Kidney glomerular epithelial cell (primary cell): ENCODE measurements around the gene IL1A.

Experiments used
- DNase-seq: peaks from one replicate; lab custom pipeline; 2025; lab: John Stamatoyannopoulos, UW

Gene IL1A

DNA sequence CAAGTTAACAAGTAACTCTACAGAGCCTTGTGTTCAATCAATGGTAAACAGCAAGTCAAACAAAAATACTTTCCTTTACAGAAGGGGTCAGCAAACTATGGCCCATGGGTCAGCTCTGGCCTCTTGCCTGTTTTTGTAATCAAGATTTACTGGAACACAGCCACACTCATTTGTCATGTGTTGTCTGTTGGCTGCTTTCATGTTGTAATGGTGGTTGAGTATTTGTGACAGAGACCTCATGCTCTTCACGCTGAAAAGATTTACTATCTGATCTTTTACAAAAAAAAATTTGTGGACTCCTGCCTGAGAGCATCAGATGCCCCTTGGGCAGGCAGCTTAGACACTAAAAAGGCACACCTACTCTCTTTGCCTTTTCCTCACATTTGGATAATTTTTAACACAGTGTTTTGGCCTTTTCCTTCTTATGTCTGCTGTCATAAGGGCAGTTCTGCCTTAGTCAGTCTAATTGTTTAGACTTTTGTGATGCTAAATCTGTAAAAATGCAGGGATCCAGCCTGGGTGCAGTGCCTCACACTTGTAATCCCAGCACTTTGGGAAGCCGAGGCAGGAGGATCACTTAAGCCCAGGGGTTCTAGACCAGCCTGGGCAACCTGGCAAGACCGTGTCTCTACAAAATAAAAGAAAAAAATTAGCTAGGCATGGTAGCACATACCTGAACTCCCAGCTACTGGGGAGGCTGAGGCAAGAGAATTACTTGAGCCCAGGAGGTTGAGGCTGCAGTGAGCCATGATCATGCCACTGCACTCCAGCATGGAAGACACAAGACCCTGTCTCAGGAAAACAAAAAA, 34.0 kb upstream of the IL1A start:
- peak; percentile 15 for DNase-seq

GRCh38 chr2:112817082-112817689, 32.9 kb upstream of the IL1A start:
- DNase-seq, result no peak

GRCh38 chr2:112814278-112814677, 30.0 kb upstream of the IL1A start:
- DNase-seq, result peak; percentile 34

- no peak for DNase-seq
These were observed 29.1 kb upstream of the IL1A start for GRCh38 chr2:112813280-112813966.

- no peak for DNase-seq
These were observed 28.3 kb upstream of the IL1A start for GRCh38 chr2:112812318-112813267.

DNA sequence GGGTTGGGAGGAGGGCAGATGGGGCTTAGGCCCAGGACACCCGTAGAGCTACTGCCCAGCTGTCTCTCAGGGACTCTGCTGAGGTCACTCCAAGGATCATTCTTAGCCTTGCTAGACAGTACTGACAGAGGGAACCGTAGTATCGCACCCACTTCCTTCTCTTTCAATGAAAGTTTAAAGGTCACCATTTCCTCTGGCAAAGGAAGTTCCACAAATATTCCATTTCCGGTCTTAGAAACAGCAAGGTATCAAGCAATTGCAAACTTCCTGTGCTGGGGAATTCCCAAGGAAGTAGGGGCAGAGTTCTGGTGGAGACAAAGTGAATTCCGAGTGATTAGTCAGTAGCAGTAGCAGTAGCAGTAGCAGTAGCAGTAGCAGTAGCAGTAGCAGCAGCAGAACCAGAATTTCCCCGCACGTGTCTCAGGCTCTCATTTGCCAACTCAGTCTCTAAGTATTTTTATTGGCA, 27.6 kb upstream of the IL1A start:
- peak; percentile 48 for DNase-seq

GRCh38 chr2:112811276-112811831, 27.1 kb upstream of the IL1A start:
- DNase-seq, result no peak

DNA sequence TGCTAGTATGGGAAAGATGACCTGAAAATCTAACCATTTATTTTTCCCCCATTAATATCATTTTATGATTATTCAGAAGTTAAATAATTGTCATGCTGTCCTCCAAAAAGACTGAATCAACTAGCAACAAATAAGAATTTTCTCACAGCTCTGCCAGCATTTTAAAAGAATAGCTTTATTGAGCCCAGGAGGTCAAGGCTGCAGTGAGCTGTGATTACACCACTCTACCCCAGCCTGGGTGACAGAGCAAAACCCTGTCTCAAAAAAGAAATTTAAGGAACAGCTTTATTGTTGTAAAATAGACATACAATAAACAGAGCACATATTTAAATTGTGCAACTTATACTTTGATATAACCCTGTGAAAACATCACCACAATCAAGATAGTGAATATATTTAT, 24.8 kb upstream of the IL1A start:
- no peak for DNase-seq

- DNase-seq, result no peak
These were observed 23.0 kb upstream of the IL1A start for GRCh38 chr2:112807233-112807807.

DNA sequence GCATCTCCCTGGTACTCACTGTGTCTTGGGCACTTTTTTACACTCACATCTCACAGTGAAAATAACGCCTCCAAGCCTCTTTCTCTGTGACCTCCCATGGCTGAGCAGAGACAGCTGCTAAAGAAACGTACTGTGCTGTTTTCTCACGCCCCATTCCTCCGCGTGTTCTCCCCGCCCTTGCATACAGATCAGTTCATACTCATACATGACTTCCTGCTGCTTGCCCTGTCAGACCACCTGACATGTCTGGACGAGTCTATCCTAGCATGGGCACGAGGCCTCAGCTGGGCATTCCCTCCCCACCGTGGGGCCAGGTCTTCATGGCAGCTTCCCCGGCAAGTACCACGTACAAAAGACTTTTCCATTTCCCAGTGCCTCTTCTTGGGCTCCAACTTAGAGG, 21.2 kb upstream of the IL1A start:
- DNase-seq, result no peak

- no peak for DNase-seq
These were observed 19.6 kb upstream of the IL1A start for GRCh38 chr2:112803691-112804521.

- no peak for DNase-seq
These were observed 16.7 kb upstream of the IL1A start for GRCh38 chr2:112800881-112801583.

DNA sequence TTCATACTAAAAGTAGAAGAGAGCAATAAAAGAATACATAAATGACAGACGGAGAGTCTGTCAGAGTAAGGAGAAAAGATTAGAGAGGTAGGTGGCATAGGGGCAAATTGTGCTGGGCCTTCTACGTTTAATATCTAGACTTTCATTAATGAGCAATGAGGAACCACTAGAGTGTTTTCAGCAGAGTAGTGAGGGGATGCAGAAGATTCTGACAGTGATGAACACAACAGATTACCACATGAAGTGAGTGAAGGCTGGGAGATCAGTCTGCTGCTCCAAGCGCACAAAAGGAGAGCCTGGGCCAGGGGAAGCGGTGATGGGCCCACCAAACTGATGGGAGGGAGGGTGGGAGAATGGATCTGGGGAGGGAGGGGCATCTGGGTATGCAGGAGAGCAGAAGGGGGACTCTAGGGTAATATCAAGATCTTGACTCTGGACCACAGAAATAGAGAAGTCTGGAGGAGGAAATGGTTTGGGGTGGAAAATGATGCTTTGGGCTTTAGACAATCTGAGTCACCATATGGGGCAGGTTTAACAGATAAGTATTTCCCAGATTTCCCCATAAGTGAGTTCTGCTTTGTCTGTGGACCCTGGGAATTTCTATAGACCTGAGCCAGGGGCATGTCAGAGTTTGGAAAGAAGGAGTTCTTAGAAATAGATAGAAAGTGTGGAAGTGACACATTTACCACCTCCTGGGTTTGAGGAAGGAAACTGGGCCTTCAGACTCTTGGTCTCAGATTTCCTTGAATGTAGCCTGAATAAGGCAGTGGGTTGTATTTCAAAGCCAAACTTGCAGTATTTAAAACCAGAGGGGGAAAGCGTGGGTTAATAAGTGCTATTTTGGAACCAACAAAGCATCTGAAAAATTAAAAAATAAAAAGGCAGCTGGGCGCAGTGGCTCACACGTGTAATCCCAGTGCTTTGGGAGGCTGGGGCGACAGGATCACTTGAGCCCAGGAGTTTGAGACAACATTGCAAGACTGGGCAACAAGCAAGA, 15.0 kb upstream of the IL1A start:
- no peak for DNase-seq

DNA sequence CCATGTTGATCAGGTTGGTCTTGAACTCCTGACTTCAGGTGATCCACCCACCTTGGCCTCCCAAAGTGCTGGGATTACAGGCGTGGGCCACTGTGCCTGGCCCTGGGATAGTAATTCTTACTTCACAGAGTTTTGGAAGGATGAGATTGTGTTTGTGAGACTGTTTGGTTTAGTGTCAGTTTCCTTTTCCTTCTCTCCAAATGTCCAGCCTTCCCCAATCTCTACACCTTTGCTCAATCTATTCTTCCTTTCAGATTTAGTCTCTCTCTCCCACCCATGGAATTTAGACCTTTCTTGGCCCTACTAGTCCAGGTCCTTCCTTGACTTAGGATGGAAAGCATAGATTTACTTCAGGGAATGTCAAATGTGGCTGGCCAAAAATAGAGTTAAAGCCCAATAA, 12.2 kb upstream of the IL1A start:
- no peak for DNase-seq

GRCh38 chr2:112795774-112796173, 11.5 kb upstream of the IL1A start:
- DNase-seq, result no peak

DNA sequence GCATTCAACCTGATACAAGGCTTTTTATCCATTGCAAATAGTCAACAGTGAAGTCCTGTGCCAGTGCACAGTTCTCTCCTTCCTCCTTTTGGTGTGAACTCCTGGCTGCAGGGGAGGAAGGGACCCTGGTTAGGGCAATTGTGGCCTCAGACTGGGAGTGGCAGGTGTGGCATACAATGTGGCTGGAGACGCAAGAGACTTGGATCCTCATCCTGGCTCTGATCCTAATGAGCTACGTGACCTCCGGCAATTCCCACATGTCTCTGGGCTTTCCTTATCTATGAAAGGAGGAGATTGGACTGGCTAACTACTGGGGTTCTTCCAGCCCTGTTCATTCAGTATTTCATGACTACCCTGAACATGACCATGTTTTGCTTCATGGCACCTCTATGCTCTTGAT, 10.5 kb upstream of the IL1A start:
- no peak for DNase-seq

DNA sequence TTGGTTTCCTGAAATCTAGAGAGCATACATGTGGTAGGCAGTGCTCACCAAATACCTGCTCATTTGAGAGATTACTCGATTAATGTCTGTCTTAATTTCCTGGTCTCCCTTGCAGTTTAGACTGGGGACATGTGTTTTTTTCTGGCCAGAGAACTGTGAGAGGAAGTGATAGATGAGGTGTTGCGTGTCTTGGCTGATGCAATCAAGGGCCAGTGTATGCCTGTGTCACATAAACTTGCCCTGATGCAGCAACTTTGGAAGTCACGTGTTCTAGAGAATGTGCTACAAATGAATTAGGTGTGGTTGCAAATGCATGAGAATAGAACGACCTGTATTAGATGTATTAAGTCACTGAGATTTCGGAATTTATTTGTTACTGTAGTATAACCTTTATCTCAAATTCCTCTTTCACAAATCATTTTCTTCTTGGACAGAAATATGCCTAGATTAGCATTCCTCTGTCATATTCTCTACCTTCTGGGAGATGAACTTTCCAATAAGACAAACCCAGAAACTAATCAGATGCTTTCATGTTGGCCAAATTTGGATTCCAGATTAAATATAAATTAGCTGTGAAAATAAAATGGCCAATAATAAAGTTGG, 9.9 kb upstream of the IL1A start:
- DNase-seq, result no peak

- DNase-seq, result no peak
These were observed 9.2 kb upstream of the IL1A start for GRCh38 chr2:112793449-112793978.
